Endothelial cell of umbilical vein (primary cell): ENCODE data around the gene TCF15. TPM values are rescaled to one million over a fixed set of nuclear protein-coding genes. Genes with fewer than 3 reads are reported as not detected.

ENCODE experiments used
- BruUV-seq: library from RNA; stranded (reverse); fragments of 400-500 nt; replicated peaks from 2 replicates; lab custom pipeline; 2021; lab: Mats Ljungman, UMichigan
- CTCF ChIA-PET: fragments of 300-600, 350-600 bp; sonication (Branson Sonifier 250); formaldehyde crosslinking; loops from one replicate; lab custom pipeline; 2021; ENCODE audit warnings: antibody characterized with exemption, inconsistent platforms; lab: Charles Lee
- POLR2A ChIA-PET: fragments of 300-600, 350-600 bp; sonication (Branson Sonifier 250); formaldehyde crosslinking; loops from one replicate; lab custom pipeline; 2021; ENCODE audit warnings: antibody characterized with exemption, inconsistent platforms; lab: Charles Lee
- DNase-seq: peaks from one replicate; pipeline ENCODE4 v3.0.0-alpha.2; 2011; ENCODE audit warnings: low read depth, low spot score
- FAIRE-seq: peaks from 2 replicates; lab custom pipeline; 2011; peaks lifted over from hg19 to GRCh38; lab: Jason Lieb, UNC
- H2AFZ ChIP-seq: 2 replicates; pipeline ENCODE4 v1.6.0; 2012; ENCODE audit warnings: low read depth, low read length, control low read depth, inconsistent platforms
- H3K27ac ChIP-seq: 2 replicates; pipeline ENCODE4 v1.5.1; 2011; ENCODE audit warnings: low read depth, mild to moderate bottlenecking, control low read depth, low read length, moderate library complexity; ENCODE audit not compliant: insufficient read depth
- H3K27me3 ChIP-seq, 2 experiments: 2 replicates each; pipeline versions ENCODE4 v1.6.0 to v1.6.1; 2011; ENCODE audit warnings: low read length in 2 of 2, mixed read lengths in 1 of 2; ENCODE audit not compliant: control insufficient read depth in 2 of 2, insufficient read depth in 2 of 2
- H3K36me3 ChIP-seq, 2 experiments: 2 replicates in 1 of 2; 3 replicates in 1 of 2; pipeline ENCODE4 v1.5.1; 2011; ENCODE audit warnings: low read length in 2 of 2, mild to moderate bottlenecking in 1 of 2, moderate library complexity in 1 of 2; ENCODE audit not compliant: control insufficient read depth in 2 of 2, insufficient read depth in 2 of 2; ENCODE audit errors: extremely low read depth in 1 of 2
- H3K4me1 ChIP-seq: 3 replicates; pipeline ENCODE4 v1.5.1; 2011; ENCODE audit warnings: mild to moderate bottlenecking, low read length; ENCODE audit not compliant: control insufficient read depth, insufficient read depth; ENCODE audit errors: extremely low read depth
- H3K4me2 ChIP-seq: 2 replicates; pipeline ENCODE4 v1.6.1; 2011; ENCODE audit warnings: low read length, control low read depth, mixed read lengths; ENCODE audit not compliant: insufficient read depth
- H3K4me3 ChIP-seq, 3 experiments: fragments of 200-600 bp in 1 of 3; sonication (generic), shearing (Covaris generic) in 1 of 3; replicated peaks in 1 of 3; 2 replicates each; pipeline ENCODE4 v1.5.1; 2011 to 2016; ENCODE audit warnings: control low read depth in 3 of 3, low read length in 3 of 3, mild to moderate bottlenecking in 2 of 3, inconsistent platforms in 1 of 3, low read depth in 1 of 3, moderate library complexity in 1 of 3; ENCODE audit not compliant: insufficient read depth in 1 of 3
- H3K79me2 ChIP-seq: 2 replicates; pipeline ENCODE4 v1.6.0; 2012; ENCODE audit warnings: low read length, inconsistent platforms; ENCODE audit not compliant: control insufficient read depth, insufficient read depth
- H3K9ac ChIP-seq: replicated peaks from 2 replicates; pipeline ENCODE3; 2011; ENCODE audit warnings: low read length, control low read depth; ENCODE audit not compliant: insufficient read depth; ENCODE audit errors: extremely low read depth
- H3K9me1 ChIP-seq: replicated peaks from 3 replicates; pipeline ENCODE4 v1.6.0; 2011; ENCODE audit warnings: mild to moderate bottlenecking, low read length; ENCODE audit not compliant: control insufficient read depth, insufficient read depth; ENCODE audit errors: extremely low read depth
- H3K9me3 ChIP-seq: replicated peaks from 2 replicates; pipeline ENCODE4 v1.5.1; 2012; ENCODE audit warnings: low read length, inconsistent platforms; ENCODE audit not compliant: control insufficient read depth, insufficient read depth
- H4K20me1 ChIP-seq: replicated peaks from 2 replicates; pipeline ENCODE3; 2011; ENCODE audit warnings: mild to moderate bottlenecking, low read length; ENCODE audit not compliant: control insufficient read depth, insufficient read depth; ENCODE audit errors: extremely low read depth
- EZH2 ChIP-seq: IDR thresholded peaks from 2 replicates; pipeline ENCODE4 v1.6.1; 2012; ENCODE audit warnings: borderline replicate concordance, low read depth, mild to moderate bottlenecking, moderate library complexity, low read length, inconsistent platforms; ENCODE audit not compliant: severe bottlenecking
- FOS ChIP-seq: IDR thresholded peaks from 2 replicates; pipeline ENCODE4 v1.6.1; 2011; ENCODE audit warnings: mild to moderate bottlenecking, low read length, moderate library complexity, borderline replicate concordance; ENCODE audit not compliant: insufficient read depth
- GATA2 ChIP-seq: IDR thresholded peaks from 2 replicates; pipeline ENCODE4 v1.7.0; 2011; ENCODE audit warnings: low read depth, mild to moderate bottlenecking, moderate library complexity, mixed read lengths, low read length; ENCODE audit not compliant: insufficient read length, insufficient read depth
- JUN ChIP-seq: IDR thresholded peaks from 2 replicates; pipeline ENCODE4 v1.6.1; 2011; ENCODE audit warnings: borderline replicate concordance, low read depth; ENCODE audit not compliant: insufficient read length, insufficient read depth
- MYC ChIP-seq: IDR thresholded peaks from one replicate; pipeline ENCODE4 v1.6.1; 2011; ENCODE audit warnings: mild to moderate bottlenecking, low read depth, low read length
- POLR2A ChIP-seq: IDR thresholded peaks from 2 replicates; pipeline ENCODE4 v1.6.1; 2012; ENCODE audit warnings: low read depth, mild to moderate bottlenecking, control low read depth, low read length
- POLR2AphosphoS5 ChIP-seq: IDR thresholded peaks from 2 replicates; pipeline ENCODE4 v1.6.1; 2012; ENCODE audit warnings: low read depth, mild to moderate bottlenecking, control low read depth, low read length, moderate library complexity; ENCODE audit not compliant: insufficient read depth
- dilution Hi-C: fragments of 300-500 bp; cut with MboI; formaldehyde crosslinking; loops from one replicate; pipeline ENCODE4 v1.15.0; 2019; ENCODE audit warnings: low sequenced_read_pairs; ENCODE audit not compliant: extremely low pct_ligation_motif_present
- intact Hi-C: fragments of 100-400 bp; cut with micrococcal nuclease; formaldehyde crosslinking; loops from one replicate; pipeline ENCODE4 v1.10.0; 2022
- polyA plus RNA-seq, 4 experiments: library from polyadenylated mRNA; depleted of rRNA in 3 of 4; stranded (reverse) in 3 of 4; unstranded in 1 of 4; fragments of >200 nt; gene quantifications; 2 replicates each; pipeline versions ENCODE4 v1.2.1 to v1.2.3, GENCODE V29; 2011 to 2012; ENCODE audit warnings: missing spikeins in 1 of 4
- total RNA-seq: library from RNA; stranded (reverse); gene quantifications from 2 replicates; pipeline ENCODE4 v1.2.3, GENCODE V29; 2021
- TF ChIP-seq, protein P1 (sequence below): IDR thresholded peaks from 2 replicates; pipeline ENCODE4 v1.6.1; 2011; ENCODE audit not compliant: insufficient read depth, insufficient read length
- TF ChIP-seq, protein P2 (sequence below), 2 donors: IDR thresholded peaks; 1 replicate in 1 of 2; 2 replicates in 1 of 2; pipeline ENCODE4 v1.5.1; 2011; ENCODE audit warnings: low read length in 2 of 2, mild to moderate bottlenecking in 2 of 2, moderate library complexity in 2 of 2, control low read depth in 1 of 2, inconsistent platforms in 1 of 2, low read depth in 1 of 2; ENCODE audit not compliant: insufficient read depth in 1 of 2; ENCODE audit errors: extremely low read depth in 1 of 2

The TCF15 gene
- total and polyA plus RNA-seq, 2 donors (not counting 3 experiments of a cell fraction or from before 2014, with no cell fraction given): 0.07 to 1.3 TPM

DNA sequence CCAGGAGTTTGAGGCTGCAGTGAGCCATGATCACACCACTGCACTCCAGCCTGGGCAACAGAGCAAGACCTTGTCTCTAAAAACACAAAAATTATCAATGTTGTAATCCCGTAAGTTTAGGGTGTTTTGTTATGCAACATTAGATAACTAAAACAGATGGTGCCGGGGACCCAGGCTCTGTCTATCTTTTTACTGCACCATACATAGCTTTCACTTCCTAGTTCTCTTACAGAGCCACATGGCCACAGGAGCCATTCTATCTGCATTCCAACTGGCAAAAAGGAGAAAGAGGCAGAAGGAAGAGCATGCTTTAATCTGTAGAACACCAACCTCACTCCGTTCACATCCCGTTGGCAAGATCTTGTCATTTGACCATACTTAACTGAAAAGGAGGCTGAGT, 5.4 kb upstream of the TCF15 start:
- Histone ChIP-seq H3K27me3 (peaks cover 19 to 36% of the 10 kb centered on the region in 2 experiments), H3K79me2 (no peaks in the 10 kb centered on the region), H3K4me3 (no peak overlapping the region), H3K36me3 (no peaks in the 10 kb centered on the region), H4K20me1 (no peaks in the 10 kb centered on the region), H3K4me2 (no peak overlapping the region), H3K9ac (no peak overlapping the region), H3K9me3 (no peaks in the 10 kb centered on the region), H3K27ac (no peak overlapping the region), H3K9me1 (no peaks in the 10 kb centered on the region), H3K4me1 (peaks cover 6% of the 10 kb centered on the region), H2AFZ (no peak overlapping the region)
- TF ChIP-seq, protein P1, sequence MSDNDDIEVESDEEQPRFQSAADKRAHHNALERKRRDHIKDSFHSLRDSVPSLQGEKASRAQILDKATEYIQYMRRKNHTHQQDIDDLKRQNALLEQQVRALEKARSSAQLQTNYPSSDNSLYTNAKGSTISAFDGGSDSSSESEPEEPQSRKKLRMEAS: no peak
- TF ChIP-seq POLR2A: no peak
- POLR2A ChIA-PET: no interaction called here
- no peak for FAIRE-seq
- no peak for DNase-seq
- dilution Hi-C loops: no loop called here
- BruUV-seq: no TSS peak
- CTCF ChIA-PET: interaction anchor here (1.2 to 1.4 kb wide), 2 partner anchors 30 to 52 kb away, joined by 3 to 4 read pairs; no protein-coding TSS in a partner anchor
- intact Hi-C loops: no loop called here

DNA sequence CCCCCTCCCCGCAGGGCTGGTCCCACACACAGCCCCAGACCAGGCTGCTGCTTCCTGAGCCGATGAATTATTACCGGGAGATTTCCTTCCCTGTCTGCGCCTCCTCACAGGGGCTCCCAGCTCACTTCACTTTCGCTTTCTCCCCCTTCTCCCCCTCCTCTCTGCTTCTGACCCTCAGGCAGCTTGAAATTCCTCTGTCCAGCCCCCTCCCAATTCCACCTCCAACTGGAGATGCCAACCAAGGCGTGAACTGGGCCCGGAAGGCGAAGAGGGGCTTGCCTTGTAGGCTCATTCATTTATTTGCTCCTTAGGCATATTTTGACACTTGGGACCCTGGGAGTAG, 1.7 kb upstream of the TCF15 start:
- CTCF ChIA-PET: interaction anchor here (1.1 to 3.0 kb wide), 4 partner anchors 9 to 51 kb away, joined by 3 to 14 read pairs (median 4); no protein-coding TSS in a partner anchor
- H3K27me3 ChIP-seq: peaks cover 37 to 50% of the 10 kb centered on the region in 2 experiments

More for the DNA sequence above, 1.7 kb upstream of the TCF15 start:
- peak; percentile 50 for DNase-seq
- Histone ChIP-seq H2AFZ (no peak overlapping the region), H3K9me1 (no peaks in the 10 kb centered on the region), H3K79me2 (no peaks in the 10 kb centered on the region), H3K4me1 (peaks cover 6% of the 10 kb centered on the region), H3K9ac (no peak overlapping the region), H4K20me1 (no peaks in the 10 kb centered on the region), H3K9me3 (no peaks in the 10 kb centered on the region), H3K4me2 (no peak overlapping the region), H3K36me3 (no peaks in the 10 kb centered on the region), H3K27ac (no peak overlapping the region), H3K4me3 (peak overlapping the region in 1 of 3 experiments; percentile 1)
- intact Hi-C loops (no loop called here), dilution Hi-C loops (no loop called here)
- no TSS peak for BruUV-seq
- TF ChIP-seq, protein P2, sequence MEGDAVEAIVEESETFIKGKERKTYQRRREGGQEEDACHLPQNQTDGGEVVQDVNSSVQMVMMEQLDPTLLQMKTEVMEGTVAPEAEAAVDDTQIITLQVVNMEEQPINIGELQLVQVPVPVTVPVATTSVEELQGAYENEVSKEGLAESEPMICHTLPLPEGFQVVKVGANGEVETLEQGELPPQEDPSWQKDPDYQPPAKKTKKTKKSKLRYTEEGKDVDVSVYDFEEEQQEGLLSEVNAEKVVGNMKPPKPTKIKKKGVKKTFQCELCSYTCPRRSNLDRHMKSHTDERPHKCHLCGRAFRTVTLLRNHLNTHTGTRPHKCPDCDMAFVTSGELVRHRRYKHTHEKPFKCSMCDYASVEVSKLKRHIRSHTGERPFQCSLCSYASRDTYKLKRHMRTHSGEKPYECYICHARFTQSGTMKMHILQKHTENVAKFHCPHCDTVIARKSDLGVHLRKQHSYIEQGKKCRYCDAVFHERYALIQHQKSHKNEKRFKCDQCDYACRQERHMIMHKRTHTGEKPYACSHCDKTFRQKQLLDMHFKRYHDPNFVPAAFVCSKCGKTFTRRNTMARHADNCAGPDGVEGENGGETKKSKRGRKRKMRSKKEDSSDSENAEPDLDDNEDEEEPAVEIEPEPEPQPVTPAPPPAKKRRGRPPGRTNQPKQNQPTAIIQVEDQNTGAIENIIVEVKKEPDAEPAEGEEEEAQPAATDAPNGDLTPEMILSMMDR (IDR thresholded peaks at IDR 0.05; ENCODE audit: extremely low read depth in 1 of 2, insufficient read depth in 1 of 2, low read depth in 1 of 2, low read length in 2 of 2): no peak
- TF ChIP-seq POLR2AphosphoS5 (no peak), POLR2A (no peak), MYC (no peak), GATA2 (no peak), FOS (no peak), EZH2 (no peak), JUN (no peak)
- TF ChIP-seq, protein P1: no peak
- POLR2A ChIA-PET: no interaction called here
- FAIRE-seq: no peak
